H1 (cell line): Measurements from ENCODE around the gene RCAN2. TPM values are rescaled to one million over a fixed set of nuclear protein-coding genes. Genes with fewer than 3 reads are reported as not detected.

ENCODE experiments used
- CTCF ChIA-PET: fragments of 300-600 bp; sonication (Branson Sonifier 250); formaldehyde crosslinking; loops from one replicate; lab custom pipeline; 2021; ENCODE audit not compliant: partially characterized antibody; lab: Charles Lee
- POLR2A ChIA-PET: fragments of 300-600 bp; sonication (Branson Sonifier 250); formaldehyde crosslinking; loops from one replicate; lab custom pipeline; 2021; ENCODE audit warnings: inconsistent platforms; ENCODE audit not compliant: partially characterized antibody; lab: Charles Lee
- DNase-seq, 2 experiments: peaks; one replicate each; pipeline versions ENCODE4 v3.0.0 to v3.0.0-alpha.2; 2010 to 2022; ENCODE audit warnings: low spot score in 2 of 2, low read depth in 1 of 2, mixed read lengths in 1 of 2
- FAIRE-seq: peaks from 2 replicates; lab custom pipeline; 2011; peaks lifted over from hg19 to GRCh38; lab: Jason Lieb, UNC
- H2AFZ ChIP-seq: 2 replicates; pipeline ENCODE4 v1.8.1; 2012; ENCODE audit warnings: low read length, inconsistent platforms
- H2AK5ac ChIP-seq: 2 replicates; pipeline ENCODE4 v1.6.1; 2013; ENCODE audit warnings: low read depth, low read length
- H2BK120ac ChIP-seq: replicated peaks from 2 replicates; pipeline ENCODE3; 2013; ENCODE audit warnings: low read depth, low read length, inconsistent platforms
- H2BK12ac ChIP-seq: 2 replicates; pipeline ENCODE4 v1.6.1; 2013; ENCODE audit warnings: low read depth, low read length
- H2BK15ac ChIP-seq: 2 replicates; pipeline ENCODE4 v1.6.1; 2013; ENCODE audit warnings: low read length
- H2BK20ac ChIP-seq: 2 replicates; pipeline ENCODE4 v1.6.1; 2013; ENCODE audit warnings: low read length
- H2BK5ac ChIP-seq: 2 replicates; pipeline ENCODE4 v1.6.1; 2013; ENCODE audit warnings: low read depth, low read length
- H3K14ac ChIP-seq: 2 replicates; pipeline ENCODE4 v1.6.1; 2013; ENCODE audit warnings: inconsistent platforms; ENCODE audit not compliant: insufficient read length
- H3K18ac ChIP-seq: 2 replicates; pipeline ENCODE4 v1.6.1; 2013; ENCODE audit warnings: low read length; ENCODE audit errors: extremely low read depth
- H3K23ac ChIP-seq: 2 replicates; pipeline ENCODE4 v1.6.1; 2013; ENCODE audit warnings: inconsistent platforms; ENCODE audit not compliant: insufficient read length
- H3K23me2 ChIP-seq: 2 replicates; pipeline ENCODE4 v1.6.1; 2013; ENCODE audit warnings: low read depth, low read length
- H3K27ac ChIP-seq: 2 replicates; pipeline ENCODE4 v1.6.1; 2011; ENCODE audit warnings: low read depth, low read length, inconsistent platforms
- H3K27me3 ChIP-seq, 4 experiments: replicated peaks in 1 of 4; 1 replicate in 1 of 4; 2 replicates in 3 of 4; pipeline versions ENCODE4 v1.6.1 to v1.8.1; 2011 to 2013; ENCODE audit warnings: low read length in 3 of 4, mild to moderate bottlenecking in 3 of 4, inconsistent platforms in 2 of 4, mixed read lengths in 2 of 4, moderate library complexity in 1 of 4; ENCODE audit not compliant: control insufficient read depth in 3 of 4, insufficient read depth in 3 of 4; ENCODE audit errors: extremely low read depth in 1 of 4
- H3K36me3 ChIP-seq, 4 experiments: 2 replicates each; pipeline versions ENCODE4 v1.6.1 to v1.8.1; 2011 to 2013; ENCODE audit warnings: mild to moderate bottlenecking in 4 of 4, low read length in 3 of 4, moderate library complexity in 2 of 4, control low read depth in 1 of 4, inconsistent platforms in 1 of 4; ENCODE audit not compliant: insufficient read depth in 4 of 4, control insufficient read depth in 2 of 4
- H3K4ac ChIP-seq: replicated peaks from 2 replicates; pipeline ENCODE3; 2013; ENCODE audit warnings: low read length, low read depth, mixed read lengths, inconsistent platforms; ENCODE audit not compliant: insufficient read length
- H3K4me1 ChIP-seq, 4 experiments: replicated peaks in 1 of 4; 1 replicate in 1 of 4; 2 replicates in 3 of 4; pipeline versions ENCODE4 v1.6.1 to v1.8.1; 2011 to 2013; ENCODE audit warnings: low read length in 3 of 4, inconsistent platforms in 2 of 4, mixed read lengths in 1 of 4; ENCODE audit not compliant: insufficient read depth in 4 of 4, control insufficient read depth in 3 of 4
- H3K4me2 ChIP-seq, 2 experiments: 2 replicates each; pipeline versions ENCODE4 v1.6.1 to v1.8.1; 2011 to 2013; ENCODE audit warnings: low read depth in 2 of 2, low read length in 2 of 2, control low read depth in 1 of 2, inconsistent platforms in 1 of 2, mild to moderate bottlenecking in 1 of 2; ENCODE audit not compliant: insufficient read depth in 1 of 2
- H3K4me3 ChIP-seq, 4 experiments: fragments of 200-600, 300-600 bp in 1 of 4; sonication (generic), shearing (Covaris generic), sonication (Bioruptor Twin) in 1 of 4; 2 replicates each; pipeline versions ENCODE4 v1.5.1 to v1.8.1; 2011 to 2016; ENCODE audit warnings: low read length in 4 of 4, low read depth in 3 of 4, control low read depth in 2 of 4, inconsistent platforms in 2 of 4, mild to moderate bottlenecking in 2 of 4, mixed read lengths in 1 of 4, moderate library complexity in 1 of 4; ENCODE audit not compliant: insufficient read depth in 2 of 4; ENCODE audit errors: extremely low read depth in 1 of 4
- H3K56ac ChIP-seq: replicated peaks from 2 replicates; pipeline ENCODE3; 2013; ENCODE audit warnings: low read depth, mild to moderate bottlenecking, mixed read lengths, low read length, inconsistent platforms; ENCODE audit not compliant: insufficient read length
- H3K79me1 ChIP-seq: 2 replicates; pipeline ENCODE4 v1.6.1; 2013; ENCODE audit warnings: low read depth, low read length, control low read depth
- H3K79me2 ChIP-seq, 2 experiments: 2 replicates each; pipeline versions ENCODE4 v1.6.1 to v1.8.1; 2012 to 2013; ENCODE audit warnings: low read length in 2 of 2, mild to moderate bottlenecking in 2 of 2, inconsistent platforms in 1 of 2; ENCODE audit not compliant: insufficient read depth in 2 of 2, control insufficient read depth in 1 of 2
- H3K9ac ChIP-seq, 4 experiments: replicated peaks in 1 of 4; 1 replicate in 1 of 4; 2 replicates in 3 of 4; pipeline versions ENCODE4 v1.6.1 to v1.8.1; 2011 to 2013; ENCODE audit warnings: low read depth in 3 of 4, low read length in 3 of 4, control low read depth in 2 of 4, mild to moderate bottlenecking in 2 of 4, moderate library complexity in 2 of 4, inconsistent platforms in 1 of 4; ENCODE audit errors: extremely low read depth in 1 of 4
- H3K9me3 ChIP-seq, 2 experiments: 2 replicates each; pipeline versions ENCODE4 v1.6.1 to v1.8.1; 2012 to 2013; ENCODE audit warnings: mild to moderate bottlenecking in 2 of 2, moderate library complexity in 2 of 2, control low read depth in 1 of 2, inconsistent platforms in 1 of 2, low read depth in 1 of 2, low read length in 1 of 2, mixed read lengths in 1 of 2; ENCODE audit not compliant: insufficient read depth in 2 of 2
- H4K20me1 ChIP-seq, 2 experiments: replicated peaks in 1 of 2; 2 replicates each; pipeline versions ENCODE3 to v1.8.1; 2011 to 2013; ENCODE audit warnings: inconsistent platforms in 2 of 2, low read length in 2 of 2, mild to moderate bottlenecking in 1 of 2; ENCODE audit not compliant: insufficient read depth in 2 of 2, control insufficient read depth in 1 of 2
- H4K5ac ChIP-seq: 2 replicates; pipeline ENCODE4 v1.6.1; 2013; ENCODE audit warnings: low read length, low read depth, mixed read lengths, inconsistent platforms; ENCODE audit not compliant: insufficient read length
- H4K8ac ChIP-seq: 2 replicates; pipeline ENCODE4 v1.8.0; 2013; ENCODE audit warnings: mild to moderate bottlenecking, moderate library complexity, low read length, inconsistent platforms; ENCODE audit not compliant: insufficient read depth; ENCODE audit errors: extremely low read depth
- H4K91ac ChIP-seq: replicated peaks from 2 replicates; pipeline ENCODE3; 2013; ENCODE audit warnings: low read length, mixed read lengths, inconsistent platforms; ENCODE audit not compliant: insufficient read length
- ATF2 ChIP-seq: IDR thresholded peaks from 2 replicates; pipeline ENCODE4 v1.6.1; 2012; ENCODE audit warnings: low read length, inconsistent platforms
- FOSL1 ChIP-seq: IDR thresholded peaks from 2 replicates; pipeline ENCODE4 v1.6.1; 2011; ENCODE audit warnings: mild to moderate bottlenecking, low read depth, low read length, moderate library complexity; ENCODE audit not compliant: insufficient read depth
- KDM4A ChIP-seq: IDR thresholded peaks from one replicate; pipeline ENCODE4 v1.7.1; 2012; ENCODE audit warnings: low read depth, mild to moderate bottlenecking, moderate library complexity, low read length, inconsistent platforms; ENCODE audit not compliant: severe bottlenecking
- POLR2A ChIP-seq, 2 experiments: IDR thresholded peaks; 1 replicate in 1 of 2; 2 replicates in 1 of 2; pipeline ENCODE4 v1.6.1; 2011; ENCODE audit warnings: low read depth in 2 of 2, low read length in 2 of 2, mild to moderate bottlenecking in 2 of 2; ENCODE audit errors: control extremely low read depth in 1 of 2
- RAD21 ChIP-seq, 2 experiments: IDR thresholded peaks in 1 of 2; conservative IDR thresholded peaks in 1 of 2; 2 replicates each; pipeline ENCODE4 v1.6.1; 2011; ENCODE audit warnings: low read depth in 2 of 2, low read length in 2 of 2, improper control_type of control experiment in 1 of 2, inconsistent platforms in 1 of 2, mild to moderate bottlenecking in 1 of 2, moderate library complexity in 1 of 2
- RBBP5 ChIP-seq: IDR thresholded peaks from 2 replicates; pipeline ENCODE4 v1.7.1; 2012; ENCODE audit warnings: low read depth, mild to moderate bottlenecking, inconsistent platforms, low read length, moderate library complexity, borderline replicate concordance
- RNF2 ChIP-seq: fragments of 200-900, 300-1000 bp; sonication (generic); IDR thresholded peaks from 2 replicates; pipeline ENCODE4 v1.7.1; 2016; ENCODE audit warnings: borderline replicate concordance, low read depth, mild to moderate bottlenecking, antibody characterized with exemption, low read length; ENCODE audit not compliant: poor library complexity, severe bottlenecking; ENCODE audit errors: missing control alignments
- SIRT6 ChIP-seq: IDR thresholded peaks from one replicate; pipeline ENCODE4 v1.7.1; 2012; ENCODE audit warnings: low read length, inconsistent platforms
- SIX5 ChIP-seq: IDR thresholded peaks from 2 replicates; pipeline ENCODE4 v1.6.1; 2011; ENCODE audit warnings: mild to moderate bottlenecking, low read depth, low read length
- SP2 ChIP-seq: IDR thresholded peaks from 2 replicates; pipeline ENCODE4 v1.6.1; 2012; ENCODE audit warnings: mild to moderate bottlenecking, low read length, inconsistent platforms
- SUZ12 ChIP-seq: fragments of 200-600 bp; sonication (generic); IDR thresholded peaks from 2 replicates; pipeline ENCODE4 v1.6.1; 2012; ENCODE audit warnings: mild to moderate bottlenecking, inconsistent platforms, low read length, moderate library complexity, mixed read lengths
- TCF12 ChIP-seq: IDR thresholded peaks from 2 replicates; pipeline ENCODE4 v1.6.1; 2011; ENCODE audit warnings: low read depth, mild to moderate bottlenecking, low read length
- polyA plus RNA-seq, 7 experiments: library from polyadenylated mRNA; depleted of rRNA in 3 of 7; stranded (reverse) in 5 of 7; unstranded in 2 of 7; fragments of >200 nt in 5 of 7; fragments of 200-250 nt in 2 of 7; gene quantifications; 1 replicate in 5 of 7; 2 replicates in 1 of 7; 4 replicates in 1 of 7; pipeline versions ENCODE4 v1.2.1 to v1.2.3, GENCODE V29; 2011 to 2013; ENCODE audit warnings: missing spikeins in 2 of 7, mixed read lengths in 2 of 7
- total RNA-seq: library from RNA; stranded (reverse); fragmentation: NEBNext Ultra II Directional; extraction: Animal tissue kit (Norgen Biotek cat#: 25700); gene quantifications from 2 replicates; pipeline ENCODE4 v1.2.1, GENCODE V29; 2021

Gene RCAN2
- total and polyA plus RNA-seq, 2 of the 8 experiments (the other 6 are each of a cell fraction or from before 2014, with no cell fraction given): 5.0 to 8.5 TPM

GRCh38 chr6:46511320-46511719 is 20.1 kb upstream of the RCAN2 start (continued):
- TF ChIP-seq KDM4A: no peak
- TF ChIP-seq, all 59 proteins: peak for 0

- Histone ChIP-seq H3K18ac (no peak overlapping the region), H3K79me1 (no peaks in the 10 kb centered on the region), H3K4ac (no peak overlapping the region), H2BK12ac (no peak overlapping the region), H4K91ac (no peak overlapping the region), H3K56ac (no peak overlapping the region), H3K9me3 (no peaks in the 10 kb centered on the region), H4K20me1 (no peaks in the 10 kb centered on the region), H3K23ac (no peak overlapping the region), H2BK15ac (no peak overlapping the region), H3K27me3 (no peaks in the 10 kb centered on the region), H4K5ac (no peak overlapping the region), H3K4me3 (no peak overlapping the region), H3K27ac (no peak overlapping the region), H2AK5ac (no peak overlapping the region), H3K36me3 (no peaks in the 10 kb centered on the region), H4K8ac (no peak overlapping the region), H2BK5ac (no peak overlapping the region), H3K23me2 (no peaks in the 10 kb centered on the region), H3K9ac (no peak overlapping the region), H2AFZ (no peak overlapping the region), H3K79me2 (no peaks in the 10 kb centered on the region), H2BK120ac (no peak overlapping the region), H3K4me2 (no peak overlapping the region), H2BK20ac (no peak overlapping the region), H3K4me1 (no peaks in the 10 kb centered on the region), H3K14ac (no peak overlapping the region)
- CTCF ChIA-PET: interaction anchor here (1.0 to 1.2 kb wide), 3 partner anchors 86 to 289 kb away, joined by 3 to 4 read pairs (median 3); no protein-coding TSS in a partner anchor
- DNase-seq (no peak), FAIRE-seq (no peak)
- POLR2A ChIA-PET: no interaction called here
- TF ChIP-seq RAD21 (IDR thresholded peaks at IDR 0.05 in 1 of 2, conservative IDR thresholded peaks at IDR 0.05 in 1 of 2; ENCODE audit: low read depth in 2 of 2, low read length in 2 of 2) (no peak), SIX5 (no peak), ATF2 (no peak), POLR2A (IDR thresholded peaks at IDR 0.05; ENCODE audit: control extremely low read depth in 1 of 2, low read depth in 2 of 2, low read length in 2 of 2) (no peak), RNF2 (no peak), SUZ12 (no peak), SP2 (no peak), FOSL1 (no peak), TCF12 (no peak), SIRT6 (no peak), RBBP5 (no peak)
Measured at GRCh38 chr6:46510651-46511050, 19.4 kb upstream of the RCAN2 start.
